H1 (cell line): ENCODE data around the gene CHODL. TPM values are rescaled to one million over a fixed set of nuclear protein-coding genes. Genes with fewer than 3 reads are reported as not detected.

Experiments
- CTCF ChIA-PET: fragments of 300-600 bp; sonication (Branson Sonifier 250); formaldehyde crosslinking; loops from one replicate; lab custom pipeline; 2021; ENCODE audit not compliant: partially characterized antibody; lab: Charles Lee
- POLR2A ChIA-PET: fragments of 300-600 bp; sonication (Branson Sonifier 250); formaldehyde crosslinking; loops from one replicate; lab custom pipeline; 2021; ENCODE audit warnings: inconsistent platforms; ENCODE audit not compliant: partially characterized antibody; lab: Charles Lee
- DNase-seq, 2 experiments: peaks; one replicate each; pipeline versions ENCODE4 v3.0.0 to v3.0.0-alpha.2; 2010 to 2022; ENCODE audit warnings: low spot score in 2 of 2, low read depth in 1 of 2, mixed read lengths in 1 of 2
- FAIRE-seq: peaks from 2 replicates; lab custom pipeline; 2011; peaks lifted over from hg19 to GRCh38; lab: Jason Lieb, UNC
- H2AFZ ChIP-seq: 2 replicates; pipeline ENCODE4 v1.8.1; 2012; ENCODE audit warnings: low read length, inconsistent platforms
- H2AK5ac ChIP-seq: 2 replicates; pipeline ENCODE4 v1.6.1; 2013; ENCODE audit warnings: low read depth, low read length
- H2BK120ac ChIP-seq: replicated peaks from 2 replicates; pipeline ENCODE3; 2013; ENCODE audit warnings: low read depth, low read length, inconsistent platforms
- H2BK12ac ChIP-seq: 2 replicates; pipeline ENCODE4 v1.6.1; 2013; ENCODE audit warnings: low read depth, low read length
- H2BK15ac ChIP-seq: 2 replicates; pipeline ENCODE4 v1.6.1; 2013; ENCODE audit warnings: low read length
- H2BK20ac ChIP-seq: 2 replicates; pipeline ENCODE4 v1.6.1; 2013; ENCODE audit warnings: low read length
- H2BK5ac ChIP-seq: 2 replicates; pipeline ENCODE4 v1.6.1; 2013; ENCODE audit warnings: low read depth, low read length
- H3K14ac ChIP-seq: 2 replicates; pipeline ENCODE4 v1.6.1; 2013; ENCODE audit warnings: inconsistent platforms; ENCODE audit not compliant: insufficient read length
- H3K18ac ChIP-seq: 2 replicates; pipeline ENCODE4 v1.6.1; 2013; ENCODE audit warnings: low read length; ENCODE audit errors: extremely low read depth
- H3K23ac ChIP-seq: 2 replicates; pipeline ENCODE4 v1.6.1; 2013; ENCODE audit warnings: inconsistent platforms; ENCODE audit not compliant: insufficient read length
- H3K23me2 ChIP-seq: 2 replicates; pipeline ENCODE4 v1.6.1; 2013; ENCODE audit warnings: low read depth, low read length
- H3K27ac ChIP-seq: 2 replicates; pipeline ENCODE4 v1.6.1; 2011; ENCODE audit warnings: low read depth, low read length, inconsistent platforms
- H3K27me3 ChIP-seq, 4 experiments: replicated peaks in 1 of 4; 1 replicate in 1 of 4; 2 replicates in 3 of 4; pipeline versions ENCODE4 v1.6.1 to v1.8.1; 2011 to 2013; ENCODE audit warnings: low read length in 3 of 4, mild to moderate bottlenecking in 3 of 4, inconsistent platforms in 2 of 4, mixed read lengths in 2 of 4, moderate library complexity in 1 of 4; ENCODE audit not compliant: control insufficient read depth in 3 of 4, insufficient read depth in 3 of 4; ENCODE audit errors: extremely low read depth in 1 of 4
- H3K36me3 ChIP-seq, 4 experiments: 2 replicates each; pipeline versions ENCODE4 v1.6.1 to v1.8.1; 2011 to 2013; ENCODE audit warnings: mild to moderate bottlenecking in 4 of 4, low read length in 3 of 4, moderate library complexity in 2 of 4, control low read depth in 1 of 4, inconsistent platforms in 1 of 4; ENCODE audit not compliant: insufficient read depth in 4 of 4, control insufficient read depth in 2 of 4
- H3K4ac ChIP-seq: replicated peaks from 2 replicates; pipeline ENCODE3; 2013; ENCODE audit warnings: low read length, low read depth, mixed read lengths, inconsistent platforms; ENCODE audit not compliant: insufficient read length
- H3K4me1 ChIP-seq, 4 experiments: replicated peaks in 1 of 4; 1 replicate in 1 of 4; 2 replicates in 3 of 4; pipeline versions ENCODE4 v1.6.1 to v1.8.1; 2011 to 2013; ENCODE audit warnings: low read length in 3 of 4, inconsistent platforms in 2 of 4, mixed read lengths in 1 of 4; ENCODE audit not compliant: insufficient read depth in 4 of 4, control insufficient read depth in 3 of 4
- H3K4me2 ChIP-seq, 2 experiments: 2 replicates each; pipeline versions ENCODE4 v1.6.1 to v1.8.1; 2011 to 2013; ENCODE audit warnings: low read depth in 2 of 2, low read length in 2 of 2, control low read depth in 1 of 2, inconsistent platforms in 1 of 2, mild to moderate bottlenecking in 1 of 2; ENCODE audit not compliant: insufficient read depth in 1 of 2
- H3K4me3 ChIP-seq, 4 experiments: fragments of 200-600, 300-600 bp in 1 of 4; sonication (generic), shearing (Covaris generic), sonication (Bioruptor Twin) in 1 of 4; 2 replicates each; pipeline versions ENCODE4 v1.5.1 to v1.8.1; 2011 to 2016; ENCODE audit warnings: low read length in 4 of 4, low read depth in 3 of 4, control low read depth in 2 of 4, inconsistent platforms in 2 of 4, mild to moderate bottlenecking in 2 of 4, mixed read lengths in 1 of 4, moderate library complexity in 1 of 4; ENCODE audit not compliant: insufficient read depth in 2 of 4; ENCODE audit errors: extremely low read depth in 1 of 4
- H3K56ac ChIP-seq: replicated peaks from 2 replicates; pipeline ENCODE3; 2013; ENCODE audit warnings: low read depth, mild to moderate bottlenecking, mixed read lengths, low read length, inconsistent platforms; ENCODE audit not compliant: insufficient read length
- H3K79me1 ChIP-seq: 2 replicates; pipeline ENCODE4 v1.6.1; 2013; ENCODE audit warnings: low read depth, low read length, control low read depth
- H3K79me2 ChIP-seq, 2 experiments: 2 replicates each; pipeline versions ENCODE4 v1.6.1 to v1.8.1; 2012 to 2013; ENCODE audit warnings: low read length in 2 of 2, mild to moderate bottlenecking in 2 of 2, inconsistent platforms in 1 of 2; ENCODE audit not compliant: insufficient read depth in 2 of 2, control insufficient read depth in 1 of 2
- H3K9ac ChIP-seq, 4 experiments: replicated peaks in 1 of 4; 1 replicate in 1 of 4; 2 replicates in 3 of 4; pipeline versions ENCODE4 v1.6.1 to v1.8.1; 2011 to 2013; ENCODE audit warnings: low read depth in 3 of 4, low read length in 3 of 4, control low read depth in 2 of 4, mild to moderate bottlenecking in 2 of 4, moderate library complexity in 2 of 4, inconsistent platforms in 1 of 4; ENCODE audit errors: extremely low read depth in 1 of 4
- H3K9me3 ChIP-seq, 2 experiments: 2 replicates each; pipeline versions ENCODE4 v1.6.1 to v1.8.1; 2012 to 2013; ENCODE audit warnings: mild to moderate bottlenecking in 2 of 2, moderate library complexity in 2 of 2, control low read depth in 1 of 2, inconsistent platforms in 1 of 2, low read depth in 1 of 2, low read length in 1 of 2, mixed read lengths in 1 of 2; ENCODE audit not compliant: insufficient read depth in 2 of 2
- H4K20me1 ChIP-seq, 2 experiments: replicated peaks in 1 of 2; 2 replicates each; pipeline versions ENCODE3 to v1.8.1; 2011 to 2013; ENCODE audit warnings: inconsistent platforms in 2 of 2, low read length in 2 of 2, mild to moderate bottlenecking in 1 of 2; ENCODE audit not compliant: insufficient read depth in 2 of 2, control insufficient read depth in 1 of 2
- H4K5ac ChIP-seq: 2 replicates; pipeline ENCODE4 v1.6.1; 2013; ENCODE audit warnings: low read length, low read depth, mixed read lengths, inconsistent platforms; ENCODE audit not compliant: insufficient read length
- H4K8ac ChIP-seq: 2 replicates; pipeline ENCODE4 v1.8.0; 2013; ENCODE audit warnings: mild to moderate bottlenecking, moderate library complexity, low read length, inconsistent platforms; ENCODE audit not compliant: insufficient read depth; ENCODE audit errors: extremely low read depth
- H4K91ac ChIP-seq: replicated peaks from 2 replicates; pipeline ENCODE3; 2013; ENCODE audit warnings: low read length, mixed read lengths, inconsistent platforms; ENCODE audit not compliant: insufficient read length
- WGBS, 2 experiments: shearing (Covaris generic) in 1 of 2; methylation state at CpG; one replicate each; pipeline versions ENCODE4 v1.1.6 to v1.1.7; 2013 to 2015; ENCODE audit warnings: low lambda C conversion rate in 2 of 2, mixed read lengths in 2 of 2, inconsistent platforms in 1 of 2, low coverage in 1 of 2, missing lambda C conversion rate in 1 of 2; ENCODE audit not compliant: insufficient replicate concordance in 2 of 2, insufficient coverage in 1 of 2, insufficient read length in 1 of 2; ENCODE audit errors: extremely low coverage in 1 of 2, missing lambda C conversion rate in 1 of 2; 5-methylcytosine and 5-hydroxymethylcytosine counted together
- polyA plus RNA-seq, 7 experiments: library from polyadenylated mRNA; depleted of rRNA in 3 of 7; stranded (reverse) in 5 of 7; unstranded in 2 of 7; fragments of >200 nt in 5 of 7; fragments of 200-250 nt in 2 of 7; gene quantifications; 1 replicate in 5 of 7; 2 replicates in 1 of 7; 4 replicates in 1 of 7; pipeline versions ENCODE4 v1.2.1 to v1.2.3, GENCODE V29; 2011 to 2013; ENCODE audit warnings: missing spikeins in 2 of 7, mixed read lengths in 2 of 7
- total RNA-seq: library from RNA; stranded (reverse); fragmentation: NEBNext Ultra II Directional; extraction: Animal tissue kit (Norgen Biotek cat#: 25700); gene quantifications from 2 replicates; pipeline ENCODE4 v1.2.1, GENCODE V29; 2021

The CHODL gene
- total and polyA plus RNA-seq, 2 of the 8 experiments (the other 6 are each of a cell fraction or from before 2014, with no cell fraction given), result 0.39 to 0.82 TPM

GRCh38 chr21:18289876-18290275 is 45.2 kb downstream of the CHODL start:
- CTCF ChIA-PET, result interaction anchor here (0.8 kb wide), 1 partner anchor 366 kb away, joined by 3 read pairs; no protein-coding TSS in a partner anchor
- WGBS, 2 experiments, result 87% methylated on average over 2 of the region's 2 CpGs; no CpG with 5 or more reads in 1 of the 2 experiments
- H3K23me2 ChIP-seq, result no peaks in the 10 kb centered on the region
- no peak overlapping the region for H3K4ac ChIP-seq
- H2BK20ac ChIP-seq, result no peak overlapping the region
- no peak overlapping the region for H3K18ac ChIP-seq
- no peak overlapping the region for H3K4me3 ChIP-seq
- H3K27me3 ChIP-seq, result no peaks in the 10 kb centered on the region
- H2AFZ ChIP-seq, result no peak overlapping the region
- POLR2A ChIA-PET, result no interaction called here
- H3K36me3 ChIP-seq, result no peaks in the 10 kb centered on the region
- H3K9me3 ChIP-seq, result no peaks in the 10 kb centered on the region
- H3K56ac ChIP-seq, result no peak overlapping the region
- no peak for DNase-seq
- H4K91ac ChIP-seq, result no peak overlapping the region
- no peaks in the 10 kb centered on the region for H3K79me2 ChIP-seq
- H3K4me2 ChIP-seq, result no peak overlapping the region
- H3K9ac ChIP-seq, result no peak overlapping the region
- no peak overlapping the region for H3K23ac ChIP-seq
- no peak overlapping the region for H2BK15ac ChIP-seq
- no peak overlapping the region for H3K27ac ChIP-seq
- H2BK12ac ChIP-seq, result no peak overlapping the region
- FAIRE-seq, result no peak
- H4K8ac ChIP-seq, result no peak overlapping the region
- H3K4me1 ChIP-seq, result no peaks in the 10 kb centered on the region
- H4K20me1 ChIP-seq, result no peaks in the 10 kb centered on the region
- no peak overlapping the region for H2AK5ac ChIP-seq
- no peak overlapping the region for H3K14ac ChIP-seq
- H2BK5ac ChIP-seq, result no peak overlapping the region
- no peak overlapping the region for H2BK120ac ChIP-seq
- no peak overlapping the region for H4K5ac ChIP-seq
- H3K79me1 ChIP-seq, result no peaks in the 10 kb centered on the region
